ENCODE results near the gene SUFU.

Gene SUFU

GRCh38 chr10:102675666-102676533, 172.1 kb downstream of the SUFU start:
- DNase-seq = no peak

- DNase-seq = no peak
Measured at GRCh38 chr10:102676534-102677315, 173.0 kb downstream of the SUFU start.

- DNase-seq = no peak
Measured at GRCh38 chr10:102677331-102678067, 173.7 kb downstream of the SUFU start.

GRCh38 chr10:102678068-102678400, 174.3 kb downstream of the SUFU start:
- DNase-seq = no peak

- DNase-seq = no peak
Measured at GRCh38 chr10:102678842-102679289, 175.1 kb downstream of the SUFU start.

- no peak for DNase-seq
Measured at GRCh38 chr10:102679596-102679995, 175.8 kb downstream of the SUFU start.

GRCh38 chr10:102681696-102682095, 177.9 kb downstream of the SUFU start:
- no peak for DNase-seq

GRCh38 chr10:102682416-102682815, 178.6 kb downstream of the SUFU start:
- no peak for DNase-seq

GRCh38 chr10:102682981-102683380, 179.2 kb downstream of the SUFU start:
- no peak for DNase-seq
